T-helper 1 cell treated with Interleukin-12 subunit alpha and Interleukin-12 subunit beta and Interleukin-4 antibody, amounts not matched to agents 30 ng/mL and 1 ng/mL, for 36 hours (primary cell): ENCODE results near the gene PCDHB10. TPM values are rescaled to one million over a fixed set of nuclear protein-coding genes. Genes with fewer than 3 reads are reported as not detected.

ENCODE experiments used
- intact Hi-C: fragments of 100-400 bp; cut with micrococcal nuclease; formaldehyde crosslinking; loops from one replicate; pipeline ENCODE4 v1.15.1; 2024
- total RNA-seq: library from RNA; stranded (reverse); gene quantifications from 2 replicates; pipeline ENCODE4 v1.2.3, GENCODE V29; 2022

The PCDHB10 gene
- total RNA-seq, 1 donor from 2014 or later, result not detected

DNA sequence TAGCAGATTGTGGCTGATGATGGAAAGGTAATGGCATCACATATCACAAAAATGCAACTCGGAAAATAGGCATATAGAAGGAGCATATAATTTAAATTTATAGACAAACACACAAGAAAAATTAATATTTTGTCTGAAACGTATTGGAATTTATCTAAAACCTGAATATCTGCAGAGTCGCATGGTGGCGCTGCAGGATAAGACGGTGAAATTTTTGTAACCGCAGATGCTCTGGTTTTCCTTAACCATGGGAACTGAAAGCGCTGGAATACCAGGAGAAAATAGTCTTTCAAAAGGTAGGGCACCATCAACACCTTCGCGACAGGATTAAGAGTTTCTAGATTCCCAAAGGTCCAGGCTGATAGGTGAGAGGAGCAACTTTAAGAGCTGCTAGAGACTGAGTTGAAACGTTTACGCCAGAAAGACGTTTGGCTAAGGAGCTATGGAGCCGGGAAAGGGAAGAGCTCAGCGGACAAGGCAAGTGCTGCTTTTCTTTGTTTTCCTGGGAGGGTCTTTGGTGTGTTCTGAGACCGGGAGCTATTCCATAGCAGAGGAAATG, 42.0 kb downstream of the PCDHB10 start:
- intact Hi-C loops, result loop anchor here (10.0 kb wide), 3 partner anchors 131 to 389 kb away; partner anchors contain the start of genes PCDHA8, PCDHA9, PCDHGA5 and PCDHGA9

DNA sequence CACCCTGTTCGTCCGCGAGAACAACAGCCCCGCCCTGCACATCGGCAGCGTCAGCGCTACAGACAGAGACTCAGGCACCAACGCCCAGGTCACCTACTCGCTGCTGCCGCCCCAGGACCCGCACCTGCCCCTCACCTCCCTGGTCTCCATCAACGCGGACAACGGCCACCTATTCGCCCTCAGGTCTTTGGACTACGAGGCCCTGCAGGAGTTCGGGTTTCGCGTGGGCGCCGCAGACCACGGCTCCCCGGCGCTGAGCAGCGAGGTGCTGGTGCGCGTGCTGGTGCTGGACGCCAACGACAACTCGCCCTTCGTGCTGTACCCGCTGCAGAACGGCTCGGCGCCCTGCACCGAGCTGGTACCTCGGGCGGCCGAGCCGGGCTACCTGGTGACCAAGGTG, 43.8 kb downstream of the PCDHB10 start:
- intact Hi-C loops, result loop anchor here (10.0 kb wide), 3 partner anchors 129 to 391 kb away; partner anchors contain the start of genes PCDHA8, PCDHA9, PCDHGA5 and PCDHGA9

DNA sequence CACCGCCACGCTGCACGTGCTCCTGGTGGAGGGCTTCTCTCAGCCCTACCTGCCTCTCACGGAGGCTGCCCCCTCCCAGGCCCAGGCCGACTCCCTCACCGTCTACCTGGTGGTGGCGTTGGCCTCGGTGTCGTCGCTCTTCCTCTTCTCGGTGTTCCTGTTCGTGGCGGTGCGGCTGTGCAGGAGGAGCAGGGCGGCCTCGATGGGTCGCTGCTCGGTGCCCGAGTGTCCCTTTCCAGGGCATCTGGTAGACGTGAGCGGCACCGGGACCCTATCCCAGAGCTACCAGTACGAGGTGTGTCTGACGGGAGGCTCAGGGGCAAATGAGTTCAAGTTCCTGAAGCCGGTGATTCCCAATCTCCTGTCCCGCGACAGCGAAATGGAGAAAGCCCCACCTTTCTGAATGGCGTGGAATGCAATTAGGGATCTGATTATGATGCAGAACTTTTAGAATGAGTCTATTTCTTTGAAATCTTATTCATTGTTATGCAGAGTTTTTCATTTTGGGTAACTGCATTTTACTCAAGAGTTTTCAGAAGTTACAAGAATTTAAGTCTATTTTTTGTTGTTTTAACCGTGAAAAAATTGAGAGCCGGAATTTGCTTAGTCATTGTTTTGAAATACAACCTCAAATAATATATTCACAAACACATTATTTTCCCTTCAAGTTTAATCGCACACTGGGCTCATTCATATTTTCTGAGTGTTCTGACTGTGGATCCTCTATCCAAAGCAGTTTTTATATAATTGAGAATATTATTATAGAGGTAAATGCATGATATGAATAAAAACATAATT, 44.6 kb downstream of the PCDHB10 start:
- intact Hi-C loops, result loop anchor here (10.0 kb wide), 3 partner anchors 128 to 392 kb away; partner anchors contain the start of genes PCDHA8, PCDHA9, PCDHGA5 and PCDHGA9

DNA sequence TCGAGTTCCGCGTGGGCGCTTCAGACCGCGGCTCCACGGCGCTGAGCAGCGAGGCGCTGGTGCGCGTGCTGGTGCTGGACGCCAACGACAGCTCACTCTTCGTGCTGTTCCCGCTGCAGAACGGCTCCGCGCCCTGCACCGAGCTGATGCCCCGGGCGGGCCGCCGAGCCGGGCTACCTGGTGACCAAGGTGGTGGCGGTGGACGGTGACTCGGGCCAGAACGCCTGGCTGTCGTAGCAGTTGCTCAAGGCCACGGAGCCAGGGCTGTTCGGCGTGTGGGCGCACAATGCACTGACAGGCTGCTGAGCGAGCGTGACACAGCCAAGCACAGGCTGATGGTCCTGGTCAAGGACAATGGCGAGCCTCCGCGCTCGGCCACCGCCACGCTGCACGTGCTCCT, 49.3 kb downstream of the PCDHB10 start:
- intact Hi-C loops, result no loop called here

Other genes with a start within 250 kb of the PCDHB10 start
- not detected in 2 replicates for gene PCDHAC2, start 225.9 kb upstream of the PCDHB10 start, total RNA-seq
- gene PCDHB1, start 141.0 kb upstream of the PCDHB10 start, total RNA-seq, result not detected in 2 replicates
- gene PCDHB2, start 97.7 kb upstream of the PCDHB10 start, total RNA-seq, result 0.07 TPM in 1 of 2 replicates, not detected in the other
- not detected in 2 replicates for gene PCDHB3, start 91.9 kb upstream of the PCDHB10 start, total RNA-seq
- not detected in 2 replicates for gene PCDHB4, start 70.5 kb upstream of the PCDHB10 start, total RNA-seq
- not detected in 2 replicates for gene PCDHB5, start 57.1 kb upstream of the PCDHB10 start, total RNA-seq
- gene PCDHB6, start 42.3 kb upstream of the PCDHB10 start, total RNA-seq, result not detected in 2 replicates
- not detected in 2 replicates for gene PCDHB7, start 19.7 kb upstream of the PCDHB10 start, total RNA-seq
- gene PCDHB8, start 14.6 kb upstream of the PCDHB10 start, total RNA-seq, result not detected in 2 replicates
- gene PCDHB16, start 10.0 kb upstream of the PCDHB10 start, total RNA-seq, result not detected in 2 replicates
- not detected in 2 replicates for gene PCDHB9, start 5.2 kb upstream of the PCDHB10 start, total RNA-seq
- not detected in 2 replicates for gene PCDHB11, start 7.3 kb downstream of the PCDHB10 start, total RNA-seq
- gene PCDHB12, start 16.4 kb downstream of the PCDHB10 start, total RNA-seq, result not detected in 2 replicates
- not detected in 2 replicates for gene PCDHB13, start 21.6 kb downstream of the PCDHB10 start, total RNA-seq
- gene PCDHB14, start 31.0 kb downstream of the PCDHB10 start, total RNA-seq, result not detected in 2 replicates
- not detected in 2 replicates for gene PCDHB15, start 53.0 kb downstream of the PCDHB10 start, total RNA-seq
- 0.44 and 0.56 TPM in 2 replicates for gene SLC25A2, start 111.7 kb downstream of the PCDHB10 start, total RNA-seq
- 61.0 and 65.9 TPM in 2 replicates for gene TAF7, start 128.4 kb downstream of the PCDHB10 start, total RNA-seq
- 0.15 and 0.17 TPM in 2 replicates for gene PCDHGA1, start 138.2 kb downstream of the PCDHB10 start, total RNA-seq
- 0.05 and 0.07 TPM in 2 replicates for gene PCDHGA2, start 146.4 kb downstream of the PCDHB10 start, total RNA-seq
- gene PCDHGA3, start 151.5 kb downstream of the PCDHB10 start, total RNA-seq, result 0.07 and 0.34 TPM in 2 replicates
- gene PCDHGB1, start 157.7 kb downstream of the PCDHB10 start, total RNA-seq, result 0.15 and 0.17 TPM in 2 replicates
- gene PCDHGA4, start 162.7 kb downstream of the PCDHB10 start, total RNA-seq, result 0.74 and 0.98 TPM in 2 replicates
- 1.0 and 1.3 TPM in 2 replicates for gene PCDHGB2, start 167.6 kb downstream of the PCDHB10 start, total RNA-seq
- 0.46 and 0.49 TPM in 2 replicates for gene PCDHGA5, start 171.8 kb downstream of the PCDHB10 start, total RNA-seq
- gene PCDHGB3, start 177.9 kb downstream of the PCDHB10 start, total RNA-seq, result 0.88 and 1.3 TPM in 2 replicates
- gene PCDHGA6, start 181.5 kb downstream of the PCDHB10 start, total RNA-seq, result 0.44 and 0.80 TPM in 2 replicates
- gene PCDHGA7, start 190.4 kb downstream of the PCDHB10 start, total RNA-seq, result 0.15 and 0.24 TPM in 2 replicates
- 0.17 TPM in 2 replicates for gene PCDHGB4, start 195.3 kb downstream of the PCDHB10 start, total RNA-seq
- 0.07 and 0.15 TPM in 2 replicates for gene PCDHGA8, start 200.3 kb downstream of the PCDHB10 start, total RNA-seq
- gene PCDHGB5, start 205.6 kb downstream of the PCDHB10 start, total RNA-seq, result 0.46 and 0.66 TPM in 2 replicates
- gene PCDHGA9, start 210.4 kb downstream of the PCDHB10 start, total RNA-seq, result 0.17 and 0.27 TPM in 2 replicates
- gene PCDHGB6, start 215.7 kb downstream of the PCDHB10 start, total RNA-seq, result 0.22 and 0.37 TPM in 2 replicates
- gene PCDHGA10, start 220.6 kb downstream of the PCDHB10 start, total RNA-seq, result 0.20 and 0.27 TPM in 2 replicates
- 0.07 and 0.29 TPM in 2 replicates for gene PCDHGB7, start 225.3 kb downstream of the PCDHB10 start, total RNA-seq
- gene PCDHGA11, start 228.7 kb downstream of the PCDHB10 start, total RNA-seq, result 0.24 and 0.32 TPM in 2 replicates
- 0.12 and 0.20 TPM in 2 replicates for gene PCDHGA12, start 238.2 kb downstream of the PCDHB10 start, total RNA-seq